Effector memory CD4-positive, alpha-beta T cell (primary cell): ENCODE data around the gene MAPK14.
"Not testable (repeated sequence)": the region's sequence is repeated elsewhere in the genome, so short reads cannot be mapped to it uniquely, and the experiment has no call there.

Experiments
- DNase-seq, 3 donors: peaks; one replicate each; pipeline ENCODE4 v3.0.0-alpha.2; 2020
- H3K27ac ChIP-seq: 2 replicates; pipeline ENCODE4 v1.7.0; 2013; ENCODE audit warnings: mild to moderate bottlenecking, low read length, moderate library complexity; ENCODE audit not compliant: insufficient read depth, poor library complexity, severe bottlenecking
- H3K27me3 ChIP-seq: replicated peaks from 2 replicates; pipeline ENCODE4 v1.7.0; 2013; ENCODE audit warnings: mild to moderate bottlenecking, low read length; ENCODE audit not compliant: insufficient read depth, control insufficient read depth, poor library complexity, severe bottlenecking
- H3K36me3 ChIP-seq: 2 replicates; pipeline ENCODE4 v1.7.0; 2013; ENCODE audit warnings: mild to moderate bottlenecking, low read length, moderate library complexity; ENCODE audit not compliant: control insufficient read depth, insufficient read depth
- H3K4me1 ChIP-seq: 2 replicates; pipeline ENCODE4 v1.7.0; 2013; ENCODE audit warnings: low read length, mild to moderate bottlenecking; ENCODE audit not compliant: control insufficient read depth, insufficient read depth, poor library complexity, severe bottlenecking
- H3K4me3 ChIP-seq: 2 replicates; pipeline ENCODE4 v1.7.0; 2013; ENCODE audit warnings: low read length, low read depth, mild to moderate bottlenecking; ENCODE audit not compliant: insufficient read depth, poor library complexity, severe bottlenecking
- H3K9me3 ChIP-seq: 2 replicates; pipeline ENCODE4 v1.7.0; 2013; ENCODE audit warnings: mild to moderate bottlenecking, low read length, moderate library complexity; ENCODE audit not compliant: control insufficient read depth

MAPK14 gene

DNA sequence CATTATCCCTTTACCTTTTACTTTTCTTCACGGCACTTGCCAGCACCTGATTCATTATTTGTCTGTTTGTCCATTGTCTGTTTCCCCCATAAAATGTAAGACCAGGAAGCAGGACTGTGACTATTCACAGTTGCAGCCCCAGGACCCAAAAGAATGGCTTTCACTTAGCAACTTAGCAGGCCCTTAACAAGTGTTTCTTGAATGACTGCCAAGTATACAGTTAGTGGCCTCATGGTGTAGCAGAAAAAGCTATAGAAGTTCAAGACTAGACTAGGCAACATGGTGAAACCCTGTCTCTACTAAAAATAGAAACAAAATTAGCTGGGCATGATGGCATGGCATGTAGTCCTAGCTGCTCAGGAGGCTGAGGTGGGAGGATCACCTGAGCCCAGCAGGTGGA lies 7.5 kb upstream of the MAPK14 start:
- peaks cover 2% of the 10 kb centered on the region for H3K27me3 ChIP-seq
- no peak for DNase-seq
- no peaks in the 10 kb centered on the region for H3K4me1 ChIP-seq
- H3K27ac ChIP-seq = no peak overlapping the region
- H3K9me3 ChIP-seq = no peaks in the 10 kb centered on the region
- H3K4me3 ChIP-seq = no peak overlapping the region
- no peaks in the 10 kb centered on the region for H3K36me3 ChIP-seq

DNA sequence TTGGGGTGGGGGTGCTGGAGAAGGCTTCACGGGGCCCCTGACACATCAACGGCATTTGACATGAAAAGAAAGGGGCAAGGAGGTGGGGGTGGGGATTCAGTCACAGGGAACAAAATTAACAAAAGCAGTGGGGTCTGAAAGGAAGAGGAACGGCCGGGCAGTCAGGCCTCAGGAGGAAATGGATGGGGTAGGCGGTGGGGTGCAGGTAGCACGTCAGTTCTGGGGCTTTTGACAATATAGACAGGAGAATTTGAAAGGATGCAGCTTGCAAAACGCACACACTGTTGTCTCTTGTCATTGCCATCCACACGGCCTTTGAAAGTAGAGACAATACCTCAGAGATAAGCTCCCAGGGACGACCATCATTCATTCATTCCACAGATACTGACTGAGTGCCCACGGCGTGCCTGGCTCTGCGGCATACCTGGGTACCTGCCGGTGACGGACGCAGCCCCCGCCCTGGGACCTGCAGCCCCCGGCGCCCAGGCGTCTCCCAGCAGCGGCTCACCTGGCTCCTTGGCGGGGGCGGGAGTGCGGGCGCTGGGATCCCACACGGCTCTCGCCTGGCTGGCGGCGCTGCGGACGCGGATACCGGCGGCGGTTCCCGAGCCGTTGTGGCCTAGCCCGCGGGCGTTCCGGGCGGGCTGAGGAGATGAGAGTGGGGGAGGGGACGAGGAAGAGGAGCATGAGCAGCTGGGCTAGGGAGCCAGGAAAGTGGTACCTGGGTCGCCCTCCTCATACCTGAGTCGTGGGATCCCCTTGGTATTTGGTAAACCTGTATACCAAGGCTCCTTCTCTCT lies 3.4 kb upstream of the MAPK14 start, which contains the start of gene SLC26A8:
Gene SLC26A8, minus strand, starts transcription at position 646 of the 800 bp plus-strand sequence. CDS start 4,934 bp downstream, outside the sequence.
- H3K27me3 ChIP-seq = peaks cover 2% of the 10 kb centered on the region
- DNase-seq = no peak
- H3K4me3 ChIP-seq = no peak within 1 kb of the TSS
- no peak within 1 kb of the TSS for H3K27ac ChIP-seq
- no peaks in the 10 kb centered on the region for H3K9me3 ChIP-seq
- no peaks in the 10 kb centered on the region for H3K36me3 ChIP-seq
- no peaks in the 10 kb centered on the region for H3K4me1 ChIP-seq

DNA sequence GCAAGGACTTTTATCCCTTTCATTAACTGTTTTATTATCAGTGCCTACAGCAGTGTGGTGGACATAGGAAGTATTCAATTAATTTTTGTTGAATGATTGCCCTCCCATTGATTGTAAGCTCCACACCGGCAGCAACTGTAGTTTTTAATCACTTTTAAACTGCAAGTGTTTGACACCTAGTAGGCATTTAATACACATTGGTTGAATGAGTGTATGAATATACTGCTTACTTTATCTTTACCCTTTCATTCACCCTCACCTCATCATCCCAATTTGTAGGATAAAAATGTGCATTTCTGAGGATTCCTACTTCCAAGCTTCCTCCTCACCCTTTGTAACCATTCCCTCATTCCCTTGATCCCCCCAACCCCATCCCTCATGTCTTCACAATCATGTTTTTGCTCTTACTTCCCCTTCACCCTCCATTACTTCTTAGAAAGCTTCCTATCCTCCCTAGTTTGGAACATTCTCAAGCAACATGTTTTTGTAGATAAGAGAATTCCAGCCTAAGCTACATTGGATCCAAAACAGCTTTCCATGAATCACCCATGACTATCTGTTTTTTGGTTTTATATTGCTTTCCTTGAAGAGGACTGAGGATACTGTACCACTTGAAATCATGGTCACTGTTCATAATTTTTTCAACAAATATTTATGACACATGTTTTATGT lies 2.2 kb upstream of the MAPK14 start:
- no peak overlapping the region for H3K27ac ChIP-seq
- no peaks in the 10 kb centered on the region for H3K36me3 ChIP-seq
- peaks cover 2% of the 10 kb centered on the region for H3K27me3 ChIP-seq
- peaks cover 5% of the 10 kb centered on the region for H3K4me1 ChIP-seq
- DNase-seq = no peak
- no peaks in the 10 kb centered on the region for H3K9me3 ChIP-seq
- H3K4me3 ChIP-seq = no peak overlapping the region

DNA sequence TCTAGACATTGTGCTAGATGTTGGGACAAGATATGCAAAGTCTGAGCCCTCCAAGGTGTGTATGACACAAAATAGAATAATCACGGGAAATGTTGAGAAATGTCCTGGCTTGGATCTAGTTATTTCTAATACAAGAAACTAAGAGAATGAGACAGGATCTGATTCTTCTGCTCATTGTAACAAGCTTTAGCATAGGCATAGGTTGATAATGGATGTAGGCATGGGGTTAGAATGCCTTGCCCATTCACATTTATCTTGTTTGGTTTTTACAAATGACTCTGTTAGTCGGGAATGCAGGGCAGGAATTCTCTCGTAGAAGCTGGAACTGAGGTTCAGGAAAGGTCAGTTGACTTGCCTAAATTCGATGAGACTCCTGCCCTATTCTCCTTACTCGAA lies 1.7 kb upstream of the MAPK14 start:
- Histone ChIP-seq H3K4me1 (peaks cover 5% of the 10 kb centered on the region), H3K9me3 (no peaks in the 10 kb centered on the region), H3K27ac (no peak overlapping the region), H3K4me3 (no peak overlapping the region), H3K27me3 (peaks cover 2% of the 10 kb centered on the region), H3K36me3 (no peaks in the 10 kb centered on the region)
- no peak for DNase-seq

DNA sequence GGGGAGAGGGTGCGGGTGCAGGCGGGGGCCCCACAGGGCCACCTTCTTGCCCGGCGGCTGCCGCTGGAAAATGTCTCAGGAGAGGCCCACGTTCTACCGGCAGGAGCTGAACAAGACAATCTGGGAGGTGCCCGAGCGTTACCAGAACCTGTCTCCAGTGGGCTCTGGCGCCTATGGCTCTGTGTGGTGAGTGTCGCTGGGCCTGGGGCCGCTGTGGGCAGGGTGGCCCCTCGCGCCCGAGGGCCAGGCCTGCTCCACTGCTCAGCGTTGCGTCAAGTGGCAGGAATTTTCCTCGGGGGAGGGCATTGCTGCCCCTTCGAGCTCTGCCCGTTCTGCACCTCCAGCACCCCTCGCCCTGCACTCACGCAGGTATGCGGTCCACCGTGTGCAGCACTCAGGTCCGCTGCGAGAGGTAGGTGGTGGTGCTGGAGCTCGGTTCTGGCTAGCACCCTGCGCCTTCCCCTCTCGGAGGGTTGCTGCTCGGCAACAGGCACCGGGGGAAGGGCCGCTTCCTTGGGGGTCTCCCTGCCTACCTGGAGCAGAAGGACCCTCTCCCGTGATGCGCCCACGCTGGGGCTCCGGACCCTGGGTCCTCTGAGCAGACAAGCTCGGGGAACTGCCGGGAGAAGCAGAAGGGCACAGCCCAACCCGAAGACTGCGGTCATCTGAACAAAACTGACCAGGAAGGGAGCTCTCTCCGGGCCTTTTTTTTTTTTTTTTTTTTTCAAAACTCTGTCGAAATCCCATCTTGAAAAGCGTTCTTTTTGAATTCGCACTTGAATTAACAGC lies 674 bp downstream of the MAPK14 start:
- DNase-seq = peak in 1 of 3 donors; percentile 24
- H3K36me3 ChIP-seq = no peaks in the 10 kb centered on the region
- peak overlapping the region; percentile 75 for H3K4me3 ChIP-seq

DNA sequence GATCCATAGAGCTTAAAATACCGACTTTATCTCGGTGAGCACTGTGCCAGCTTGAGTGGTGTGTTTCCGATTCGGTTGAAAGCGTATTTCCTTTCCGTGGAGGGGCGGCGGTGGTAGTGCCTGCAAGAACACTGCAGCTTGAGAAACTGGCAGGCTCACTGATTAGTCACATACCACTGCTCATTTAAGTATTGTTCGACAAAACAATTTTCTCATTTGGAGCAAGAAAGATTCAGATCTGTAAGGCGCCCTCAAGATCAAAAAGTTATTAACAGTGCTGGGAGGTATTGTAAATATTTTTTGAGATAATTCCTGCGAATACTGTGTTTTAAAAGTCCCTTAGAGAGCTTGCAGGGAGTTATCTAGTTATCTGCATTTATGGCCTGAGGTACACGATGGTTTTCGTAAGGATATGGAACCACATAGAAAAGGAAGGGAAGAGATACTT lies 1.3 kb downstream of the MAPK14 start:
- no peaks in the 10 kb centered on the region for H3K36me3 ChIP-seq
- no peaks in the 10 kb centered on the region for H3K9me3 ChIP-seq
- no peaks in the 10 kb centered on the region for H3K27me3 ChIP-seq
- peak overlapping the region; percentile 75 for H3K4me3 ChIP-seq
- peak; percentile 29 to 56 (median 39) for DNase-seq
- H3K27ac ChIP-seq = peak overlapping the region; percentile 89
- peaks cover 11% of the 10 kb centered on the region for H3K4me1 ChIP-seq

More for the DNA sequence above, 674 bp downstream of the MAPK14 start:
- peak overlapping the region; percentile 89 for H3K27ac ChIP-seq
- no peaks in the 10 kb centered on the region for H3K9me3 ChIP-seq
- no peaks in the 10 kb centered on the region for H3K27me3 ChIP-seq
- peaks cover 8% of the 10 kb centered on the region for H3K4me1 ChIP-seq

DNA sequence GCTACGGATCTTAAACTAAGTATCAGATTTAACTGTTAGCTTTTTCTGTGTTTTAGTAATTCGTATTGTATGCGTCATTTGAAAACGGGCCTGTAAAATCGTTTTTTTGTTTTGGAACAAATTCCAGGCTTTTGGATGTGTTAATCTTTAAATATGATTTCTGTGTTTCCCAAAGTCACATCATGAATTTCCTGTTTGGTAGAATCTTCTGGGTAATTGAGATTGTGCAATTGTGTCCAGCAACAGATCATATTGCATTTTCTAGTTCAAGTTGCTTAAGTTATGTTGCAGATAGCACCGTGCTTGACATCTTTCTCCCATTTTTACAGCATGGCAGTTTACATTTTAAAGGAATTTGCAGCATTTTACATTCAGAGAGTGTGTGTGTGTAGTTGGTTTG lies 1.9 kb downstream of the MAPK14 start:
- peak overlapping the region; percentile 89 for H3K27ac ChIP-seq
- no peak for DNase-seq

DNA sequence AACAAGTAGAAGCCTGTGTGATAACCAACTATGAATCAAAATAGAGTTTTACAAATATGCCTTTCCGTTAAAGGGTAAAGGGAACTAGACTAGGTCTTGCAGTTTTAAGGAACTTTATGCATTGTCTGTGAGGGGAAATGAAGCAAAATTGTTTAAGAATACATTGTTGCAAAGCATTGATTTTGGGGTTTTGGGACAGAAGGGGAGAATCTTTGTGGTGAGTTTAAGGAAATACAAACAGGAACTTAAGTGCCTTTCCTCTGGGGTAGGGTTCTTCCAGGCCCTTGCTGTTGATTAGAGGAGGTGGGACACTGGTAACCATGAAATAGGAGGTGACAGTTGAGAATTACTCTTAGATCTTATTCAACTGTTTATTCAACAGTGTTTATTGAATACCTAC lies 4.7 kb downstream of the MAPK14 start:
- Histone ChIP-seq H3K4me1 (peaks cover 16% of the 10 kb centered on the region), H3K9me3 (no peaks in the 10 kb centered on the region), H3K36me3 (no peaks in the 10 kb centered on the region), H3K27ac (no peak overlapping the region), H3K27me3 (no peaks in the 10 kb centered on the region), H3K4me3 (no peak overlapping the region)
- DNase-seq = no peak

More for the DNA sequence above, 1.9 kb downstream of the MAPK14 start:
- H3K27me3 ChIP-seq = no peaks in the 10 kb centered on the region
- peaks cover 16% of the 10 kb centered on the region for H3K4me1 ChIP-seq
- no peaks in the 10 kb centered on the region for H3K36me3 ChIP-seq
- H3K4me3 ChIP-seq = peak overlapping the region; percentile 75
- no peaks in the 10 kb centered on the region for H3K9me3 ChIP-seq

DNA sequence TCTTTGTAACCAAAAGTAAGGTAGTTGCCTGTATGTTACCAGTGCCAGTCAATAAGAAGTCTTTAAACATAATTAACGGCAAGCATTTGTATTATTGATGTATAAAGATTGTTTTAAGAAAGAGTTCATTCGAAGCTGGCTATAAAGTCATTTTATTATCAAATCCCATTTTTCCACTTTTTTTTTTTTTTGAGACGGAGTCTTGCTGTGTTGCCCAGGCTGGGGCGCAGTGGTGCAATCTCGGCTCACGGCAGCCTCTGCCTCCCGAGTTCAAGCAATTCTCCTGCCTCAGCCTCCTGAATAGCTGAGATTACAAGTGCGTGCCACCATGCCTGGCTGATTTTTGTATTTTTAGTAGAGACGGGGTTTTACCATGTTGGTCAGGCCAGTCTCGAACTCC lies 5.5 kb downstream of the MAPK14 start:
- H3K4me1 ChIP-seq = peaks cover 18% of the 10 kb centered on the region
- H3K9me3 ChIP-seq, H3K4me3 ChIP-seq, H3K27ac ChIP-seq, DNase-seq, H3K27me3 ChIP-seq, H3K36me3 ChIP-seq: not testable (repeated sequence)
